SH-SY5Y (cell line): ENCODE data around the gene POLA1.

Source experiments
- GATA2 ChIP-seq: IDR thresholded peaks from 2 replicates; pipeline ENCODE4 v1.6.1; 2011; ENCODE audit warnings: mild to moderate bottlenecking, low read depth, low read length
- GATA3 ChIP-seq: IDR thresholded peaks from 2 replicates; pipeline ENCODE4 v1.6.1; 2011; ENCODE audit warnings: low read depth, mild to moderate bottlenecking, low read length, moderate library complexity

POLA1 gene

DNA sequence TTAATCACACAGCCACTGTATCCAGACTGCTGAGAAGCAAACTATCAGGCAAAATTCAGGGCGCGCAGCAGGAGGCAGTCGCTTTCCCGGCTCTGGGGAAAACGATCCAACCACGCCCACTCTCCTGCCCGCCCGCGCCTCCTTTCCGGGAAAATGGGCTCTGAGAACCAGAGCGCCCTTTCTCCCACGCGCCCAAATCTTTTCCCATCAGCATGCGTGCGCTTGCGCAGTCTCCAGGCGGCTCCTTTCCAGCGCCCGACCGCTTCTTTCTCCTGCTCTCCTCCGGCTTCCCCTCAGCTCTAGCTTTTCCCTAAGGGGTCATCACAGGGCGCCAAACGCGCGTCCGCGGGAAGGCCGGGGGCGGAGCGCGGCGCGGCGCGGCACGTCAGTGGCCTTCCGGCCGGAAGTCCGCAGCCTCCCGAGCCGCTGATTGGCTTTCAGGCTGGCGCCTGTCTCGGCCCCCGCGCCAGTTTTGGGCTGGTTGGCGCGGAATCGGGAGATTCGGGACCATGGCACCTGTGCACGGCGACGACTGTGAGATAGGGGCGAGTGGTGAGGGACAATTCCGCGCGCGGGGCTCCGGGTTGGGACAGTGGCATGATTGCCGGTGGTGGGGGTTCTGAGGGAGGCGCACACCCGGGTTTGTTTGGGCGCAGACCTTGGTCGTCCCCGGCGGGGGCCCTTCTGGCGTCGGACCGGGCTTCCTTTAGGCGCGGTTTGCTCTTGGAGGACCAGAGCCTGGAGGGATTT is at the start of gene POLA1:
Gene POLA1 (plus strand): TSS at position 466 of the 750 bp plus-strand sequence. CDS start 44 bp downstream, at position 510.
- TF ChIP-seq GATA3 = no peak
- TF ChIP-seq GATA2 = peak; percentile 62

DNA sequence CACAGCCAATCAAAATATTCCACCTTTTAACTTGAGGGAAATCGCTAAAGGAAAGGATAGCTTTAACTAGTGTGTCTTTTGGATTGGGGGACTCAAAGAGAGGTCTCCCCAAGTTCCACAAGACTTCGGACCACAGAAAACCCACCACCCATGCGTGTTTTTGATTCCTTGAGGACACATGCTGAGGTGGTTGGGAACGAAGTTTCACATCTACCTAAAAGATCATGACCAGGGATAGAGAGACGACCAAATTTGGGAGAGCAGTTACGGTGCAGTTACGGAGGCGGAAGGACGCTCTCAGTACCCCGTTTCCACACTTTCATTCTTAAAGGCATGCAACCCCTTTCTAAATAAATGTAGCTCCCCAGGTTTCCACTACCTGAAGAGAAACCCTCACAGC is 47.7 kb upstream of the POLA1 start:
- TF ChIP-seq GATA3 = no peak
- no peak for TF ChIP-seq GATA2

DNA sequence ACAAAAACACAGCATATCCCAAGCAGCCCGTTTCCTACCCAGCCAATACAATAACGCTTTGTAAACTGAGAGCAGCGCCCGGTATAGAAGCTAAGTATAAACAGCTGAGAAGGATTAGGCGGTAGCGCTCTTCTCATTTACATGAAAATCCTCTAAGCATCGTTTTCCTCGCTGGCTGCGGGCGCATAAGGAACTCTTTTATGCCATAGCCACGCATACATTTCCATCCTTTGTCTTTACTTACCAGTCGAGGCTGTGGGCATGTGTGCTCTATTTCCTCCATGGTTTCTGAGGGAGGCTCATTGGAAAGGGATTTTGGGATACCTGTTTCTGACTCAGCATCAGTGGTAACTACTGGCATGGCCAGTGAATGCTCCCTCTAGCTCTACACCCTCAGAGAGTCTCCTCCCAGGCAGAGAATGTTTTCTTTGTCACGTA is 47.0 kb upstream of the POLA1 start:
- TF ChIP-seq GATA3 (no peak), GATA2 (no peak)

- TF ChIP-seq GATA2 (0 out of 2 replicates have a peak, but pooled peaks have one; percentile 6), GATA3 (no peak)
Observed at GRCh38 chrX:24647257-24648058, 46.3 kb upstream of the POLA1 start, which contains the start of gene PCYT1B. PCYT1B (minus strand) TSS chrX:24647347; CDS start chrX:24647105, 242 bp downstream.

- TF ChIP-seq GATA2 (no peak), GATA3 (no peak)
Observed at GRCh38 chrX:24648495-24648894, 45.2 kb upstream of the POLA1 start.

- TF ChIP-seq GATA3 (no peak), GATA2 (no peak)
Observed at GRCh38 chrX:24651783-24652182, 41.9 kb upstream of the POLA1 start.

- no peak for TF ChIP-seq GATA3
- no peak for TF ChIP-seq GATA2
Observed at GRCh38 chrX:24657671-24658386, 35.9 kb upstream of the POLA1 start.

GRCh38 chrX:24658421-24658820 is 35.3 kb upstream of the POLA1 start:
- TF ChIP-seq GATA3 (no peak), GATA2 (no peak)

- TF ChIP-seq GATA2 = no peak
- TF ChIP-seq GATA3 = no peak
Observed at GRCh38 chrX:24659106-24659505, 34.6 kb upstream of the POLA1 start.

DNA sequence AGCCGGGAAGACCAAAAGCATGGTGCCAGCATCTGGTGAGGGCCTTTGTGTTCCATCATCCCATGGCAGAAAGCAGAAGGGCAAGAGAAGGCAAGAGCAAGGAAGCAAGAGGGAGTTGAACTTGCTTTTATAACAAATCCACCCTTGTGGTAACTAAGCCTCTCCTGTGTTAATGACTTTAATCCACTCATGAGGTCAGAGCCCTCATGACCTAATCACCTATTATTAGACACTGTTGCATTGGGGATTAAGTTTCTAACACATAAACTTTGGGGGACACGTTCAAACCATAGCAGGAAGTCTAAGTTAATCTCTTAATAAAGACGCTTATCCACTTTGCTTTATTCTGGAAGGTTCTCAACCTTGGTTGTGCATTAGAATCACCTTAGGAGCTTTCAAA is 34.1 kb upstream of the POLA1 start:
- no peak for TF ChIP-seq GATA3
- no peak for TF ChIP-seq GATA2

DNA sequence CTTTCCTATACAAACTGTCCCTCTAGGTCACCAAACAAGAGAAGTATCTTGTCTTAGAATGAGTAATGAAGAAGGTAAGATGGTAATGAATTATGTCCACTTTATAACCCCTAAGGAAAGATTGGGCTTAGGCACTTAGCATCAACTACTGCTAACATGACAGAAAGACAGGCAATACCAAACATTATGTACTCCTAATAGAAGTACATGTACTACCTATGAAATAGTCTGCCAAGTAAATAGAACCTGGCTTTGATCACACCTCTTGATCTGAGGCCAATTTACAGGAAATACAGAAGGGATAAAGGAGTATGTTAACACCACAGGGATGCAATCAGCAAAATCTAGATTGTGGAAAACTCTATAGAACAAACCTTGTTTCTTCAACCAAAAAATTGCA is 32.4 kb upstream of the POLA1 start:
- TF ChIP-seq GATA3 (no peak), GATA2 (no peak)

- no peak for TF ChIP-seq GATA3
- no peak for TF ChIP-seq GATA2
Observed at GRCh38 chrX:24662352-24662751, 31.4 kb upstream of the POLA1 start.

DNA sequence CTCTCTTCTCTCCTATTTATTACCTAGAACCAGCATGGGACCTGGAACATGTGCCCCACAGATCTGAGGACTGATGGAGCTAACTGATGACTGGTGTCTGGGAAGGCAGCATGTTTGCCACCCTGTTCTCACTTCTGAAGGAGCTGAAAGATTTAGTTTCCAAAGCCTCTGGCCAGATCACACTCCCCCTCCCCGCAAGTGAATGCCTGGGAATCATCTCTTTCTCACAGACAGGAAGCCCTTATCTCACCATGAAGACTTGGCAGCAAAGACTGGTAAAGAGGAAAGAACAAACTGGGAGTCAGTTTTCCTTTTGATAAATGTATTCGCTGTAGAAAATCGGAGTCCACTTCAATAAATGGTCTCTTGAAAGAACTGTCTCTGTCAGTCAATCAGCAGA is 25.6 kb upstream of the POLA1 start:
- TF ChIP-seq GATA2 (no peak), GATA3 (no peak)

GRCh38 chrX:24672701-24673190 is 21.0 kb upstream of the POLA1 start:
- TF ChIP-seq GATA2 (no peak), GATA3 (no peak)
